DMS153 (cell line): Measurements from ENCODE around the gene MARCHF7.
"Not testable (repeated sequence)": the region's sequence is repeated elsewhere in the genome, so short reads cannot be mapped to it uniquely, and the experiment has no call there.

Source experiments
- DNase-seq: peaks from one replicate; lab custom pipeline; 2025; lab: John Stamatoyannopoulos, UW

MARCHF7 gene

GRCh38 chr2:159712143-159712928, at the start of gene MARCHF7:
Gene MARCHF7, plus strand, starts transcription at chr2:159712506. Its CDS starts 16,517 bp downstream, at chr2:159729023.
- DNase-seq = peak; percentile 97

DNA sequence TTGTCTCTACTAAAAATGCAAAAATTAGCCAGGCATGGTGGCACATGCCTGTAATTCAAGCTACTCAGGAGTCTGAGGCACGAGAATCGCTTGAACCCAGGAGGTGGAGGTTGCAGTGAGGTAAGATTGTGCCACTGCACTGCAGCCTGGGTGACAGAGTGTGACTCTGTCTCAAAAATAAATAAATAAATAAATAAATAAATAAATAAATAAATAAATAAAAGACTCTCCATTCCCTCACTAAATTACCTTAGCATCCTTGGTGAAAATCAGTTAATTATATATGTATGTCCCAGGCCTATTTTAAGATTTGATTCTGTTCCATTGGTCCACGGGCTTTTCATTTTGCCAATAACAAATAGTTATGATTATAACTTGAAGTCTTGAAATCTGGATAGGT, 44.9 kb upstream of the MARCHF7 start:
- DNase-seq = not testable (repeated sequence)

DNA sequence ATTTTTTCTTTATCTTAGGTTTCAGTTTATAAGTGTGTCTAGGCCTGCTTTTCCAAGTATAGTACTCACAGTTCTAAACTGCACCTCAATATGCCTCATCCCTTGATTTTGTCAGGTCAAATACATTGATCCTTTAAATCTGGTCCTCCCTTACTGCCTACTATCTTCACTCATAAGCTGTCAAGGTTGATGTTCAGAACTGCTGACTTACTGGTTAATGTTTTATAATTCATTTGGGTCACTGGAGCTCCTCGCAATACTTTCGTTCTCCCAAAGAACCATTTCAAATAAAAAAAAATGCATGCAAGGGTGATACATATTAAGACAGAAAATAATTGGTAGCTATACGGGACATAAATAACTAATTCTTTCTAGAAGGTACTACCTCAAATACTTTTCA, 41.3 kb upstream of the MARCHF7 start:
- DNase-seq = no peak

DNA sequence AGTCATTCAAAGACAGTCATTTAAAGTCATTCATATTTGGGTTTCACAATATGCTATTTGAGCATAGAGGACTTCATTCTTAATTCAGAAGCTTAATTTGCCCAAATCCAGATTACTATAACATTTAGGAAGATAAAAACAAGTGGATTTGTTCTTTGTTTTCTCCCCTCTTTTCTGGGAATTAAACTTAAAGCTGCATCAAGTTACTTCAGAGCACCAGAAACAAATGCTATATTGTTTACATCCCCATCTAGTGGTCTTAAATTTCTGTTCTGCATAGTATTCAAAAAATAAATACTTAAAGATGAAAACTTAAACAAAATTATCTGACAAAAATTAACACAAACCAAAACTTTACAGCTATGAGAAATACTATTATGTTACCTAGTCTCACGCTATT, 34.7 kb upstream of the MARCHF7 start:
- DNase-seq = no peak

GRCh38 chr2:159680692-159681091, 31.6 kb upstream of the MARCHF7 start:
- DNase-seq = no peak

GRCh38 chr2:159683817-159684216, 28.5 kb upstream of the MARCHF7 start:
- no peak for DNase-seq

DNA sequence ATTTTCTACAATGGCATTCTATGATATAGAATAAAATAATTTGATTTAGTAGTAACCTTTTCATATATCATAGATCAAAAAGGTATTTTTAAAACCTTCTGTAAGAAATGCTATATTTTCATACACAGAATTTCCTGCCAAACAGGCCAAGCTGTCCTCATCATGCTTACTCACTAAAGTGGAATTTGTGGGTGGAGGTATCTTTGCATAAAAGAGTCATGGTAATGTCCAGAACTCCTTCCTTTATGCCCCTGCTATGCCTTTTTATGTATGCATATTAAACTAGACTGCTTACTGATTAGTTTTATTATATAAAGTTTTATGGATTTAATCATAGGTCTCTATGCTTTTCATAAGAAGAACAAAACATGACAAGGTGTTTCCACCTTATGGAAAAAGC, 27.5 kb upstream of the MARCHF7 start:
- DNase-seq = no peak

- DNase-seq = no peak
Observed at GRCh38 chr2:159694500-159695040, 17.7 kb upstream of the MARCHF7 start.

DNA sequence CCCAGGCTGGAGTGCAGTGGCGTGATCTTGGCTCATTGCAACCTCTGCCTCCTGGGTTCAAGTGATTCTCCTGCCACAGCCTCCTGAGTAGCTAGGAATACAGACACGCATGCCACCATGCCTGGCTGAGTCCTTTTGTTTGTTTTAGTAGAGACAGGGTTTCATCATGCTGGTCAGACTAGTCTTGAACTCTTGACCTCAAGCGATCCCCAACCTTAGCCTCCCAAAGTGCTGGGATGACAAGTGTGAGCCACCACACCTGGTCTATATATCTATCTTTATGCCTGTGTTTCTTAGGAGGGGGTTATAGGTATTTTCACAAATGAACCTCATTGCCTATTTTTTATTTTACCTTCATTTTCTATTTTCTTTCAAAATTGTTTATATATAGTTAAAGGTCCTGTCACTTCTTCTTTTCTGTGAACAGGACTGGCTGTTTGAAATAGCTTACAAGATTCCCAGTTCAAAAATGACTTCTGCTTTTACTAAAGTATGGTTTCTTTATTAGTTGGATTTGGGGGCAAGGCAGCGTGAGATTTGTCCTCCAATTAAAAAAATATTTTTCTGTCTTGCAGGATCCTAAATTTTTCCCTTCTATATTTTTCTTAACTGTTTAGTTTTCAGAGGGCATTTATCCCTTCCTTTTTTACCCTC, 16.4 kb upstream of the MARCHF7 start:
- no peak for DNase-seq

DNA sequence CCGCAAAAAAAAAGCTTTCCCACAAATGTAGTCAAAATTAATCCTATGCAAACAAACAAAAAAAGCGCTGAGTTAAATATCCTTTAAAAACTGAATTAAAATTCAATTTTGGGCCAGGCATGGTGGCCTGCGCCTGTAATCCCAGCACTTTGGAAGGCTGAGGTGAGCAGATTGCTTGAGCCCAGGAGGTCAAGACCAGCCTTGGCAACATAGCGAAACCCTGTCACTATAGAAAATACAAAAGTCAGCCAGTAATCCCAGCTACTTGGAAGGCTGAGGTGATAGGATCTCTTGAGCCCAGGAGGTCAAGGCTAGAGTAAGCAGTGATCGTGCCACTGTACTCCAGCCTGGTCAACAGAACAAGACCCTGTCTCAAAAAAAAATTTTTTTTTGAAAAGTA, 8.8 kb upstream of the MARCHF7 start:
- no peak for DNase-seq

GRCh38 chr2:159706385-159706980, 5.8 kb upstream of the MARCHF7 start:
- DNase-seq = no peak

DNA sequence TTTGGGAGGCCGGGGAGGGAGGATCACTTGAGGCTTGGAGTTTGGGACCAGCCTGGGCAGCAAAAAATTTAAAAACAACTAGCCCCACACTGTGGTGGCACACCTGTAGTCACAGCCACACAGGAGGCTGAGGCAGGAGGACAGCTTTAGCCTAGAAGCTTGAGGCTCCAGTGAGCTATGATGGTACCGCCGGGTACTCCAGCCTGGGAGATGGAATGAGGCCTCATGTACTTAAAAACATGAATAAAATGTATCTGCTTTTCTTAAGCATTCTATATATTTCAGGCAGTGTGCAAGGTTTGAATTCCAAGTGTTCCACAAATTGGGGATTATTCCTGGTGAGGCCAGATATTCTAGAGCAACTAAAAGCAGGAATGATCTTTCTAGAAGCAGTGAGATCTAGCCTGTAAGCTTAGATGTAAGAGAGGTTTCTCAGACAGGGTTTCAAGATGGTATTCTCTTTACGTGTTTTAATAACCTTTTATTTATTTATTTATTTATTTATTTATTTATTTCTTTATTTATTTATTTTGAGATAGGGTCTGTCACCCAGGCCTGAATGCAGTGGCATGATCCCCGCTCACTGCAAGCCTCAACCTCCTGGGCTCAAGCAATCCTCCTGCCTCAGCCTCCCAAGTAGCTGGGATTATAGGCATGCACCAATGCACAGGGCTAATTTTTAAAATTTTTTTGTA, 4.1 kb upstream of the MARCHF7 start:
- DNase-seq = no peak

DNA sequence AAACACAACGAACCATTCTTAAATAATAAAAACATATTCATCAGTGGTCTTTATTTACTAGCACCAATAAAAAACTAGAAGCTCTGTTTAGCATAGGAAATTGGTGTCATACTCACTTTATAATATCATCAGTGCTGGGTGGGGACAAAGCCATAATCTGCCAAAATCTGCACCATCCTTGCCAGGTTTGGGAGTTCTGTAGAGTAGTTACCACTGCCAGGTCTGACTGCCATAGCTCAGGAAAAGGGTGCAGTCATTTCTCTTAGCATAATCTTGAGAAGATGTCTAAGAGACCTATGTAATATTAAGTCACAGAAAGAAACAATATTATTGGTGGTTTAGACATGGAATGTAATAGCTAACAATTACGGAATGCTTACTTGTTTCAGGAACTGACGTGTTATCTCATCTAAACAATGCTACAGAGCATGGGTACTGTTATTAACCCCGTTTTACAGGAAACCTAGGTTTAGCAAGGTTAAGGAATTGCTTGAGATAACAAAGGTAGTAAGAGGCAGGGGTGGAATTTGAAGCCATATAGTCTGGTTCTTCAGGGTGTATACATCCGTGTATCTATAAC, 1.6 kb upstream of the MARCHF7 start:
- no peak for DNase-seq

GRCh38 chr2:159711562-159712142, 654 bp upstream of the MARCHF7 start:
- DNase-seq = peak; percentile 78

GRCh38 chr2:159712929-159713420, 669 bp downstream of the MARCHF7 start:
- no peak for DNase-seq

DNA sequence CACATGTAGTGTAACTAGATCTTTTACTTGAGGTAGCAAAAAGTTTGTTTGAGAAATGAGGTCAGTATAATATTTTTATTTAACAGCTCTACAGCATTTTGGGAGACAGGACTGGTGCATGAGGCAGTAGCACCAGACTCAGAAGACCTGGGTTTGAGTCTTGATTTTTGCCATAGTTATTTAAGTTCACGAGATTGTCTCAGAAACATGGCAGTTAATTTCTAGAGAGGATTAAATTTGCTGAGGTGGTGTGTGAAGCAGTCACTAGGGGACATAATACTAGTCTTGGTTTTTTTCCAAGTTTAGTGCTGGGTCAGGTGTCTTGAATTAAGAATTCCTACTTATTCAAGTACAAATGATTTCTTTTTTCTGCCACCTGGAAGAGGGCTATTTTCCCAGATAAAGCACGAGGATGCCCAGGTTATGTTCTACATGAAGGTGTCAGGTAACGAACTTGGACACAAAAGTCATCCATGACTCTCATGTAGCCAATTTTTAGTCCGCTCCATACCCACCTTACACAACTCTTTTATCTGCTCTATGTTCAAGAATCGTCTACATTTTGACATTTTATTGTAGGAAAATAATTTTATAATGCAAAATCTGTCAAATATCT, 1.4 kb downstream of the MARCHF7 start:
- DNase-seq = no peak

GRCh38 chr2:159714247-159714930, 2.1 kb downstream of the MARCHF7 start:
- no peak for DNase-seq

DNA sequence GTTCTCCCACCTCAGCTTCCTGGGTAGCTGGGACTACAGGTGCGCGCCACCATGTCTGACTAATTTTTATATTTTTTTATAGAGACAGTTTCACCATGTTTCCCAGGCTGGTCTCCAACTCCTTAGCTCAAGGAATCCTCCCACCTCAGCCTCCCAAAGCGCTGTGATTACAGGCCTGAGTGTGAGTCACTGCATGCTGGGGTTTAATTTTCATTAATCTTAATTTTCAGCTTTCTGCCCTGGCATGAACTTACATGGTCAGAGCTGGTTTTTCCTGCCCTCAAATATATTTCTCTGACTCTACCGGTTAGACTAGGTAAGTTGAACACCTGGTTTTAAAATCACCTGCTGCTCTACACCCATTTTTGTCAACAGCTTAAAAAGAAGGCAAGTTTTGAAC, 3.1 kb downstream of the MARCHF7 start:
- no peak for DNase-seq

DNA sequence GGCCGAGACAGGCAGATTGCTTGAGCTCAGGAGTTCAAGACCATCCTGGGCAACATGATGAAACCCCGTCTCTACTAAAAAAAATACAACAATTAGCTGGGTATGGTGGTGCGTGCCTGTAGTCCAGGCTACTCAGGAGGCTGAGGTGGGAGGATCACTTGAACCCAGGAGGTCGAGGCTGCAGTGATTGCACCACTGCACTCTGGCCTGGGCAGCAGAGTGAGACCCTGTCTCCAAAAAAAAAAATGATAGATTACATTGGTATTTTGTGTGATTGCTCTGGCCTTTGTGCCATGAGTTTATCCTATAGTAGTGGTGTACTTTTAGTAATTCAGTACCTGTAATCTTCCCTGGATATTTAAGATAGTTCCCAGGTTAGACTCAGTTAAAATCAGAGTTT, 4.1 kb downstream of the MARCHF7 start:
- DNase-seq = not testable (repeated sequence)

DNA sequence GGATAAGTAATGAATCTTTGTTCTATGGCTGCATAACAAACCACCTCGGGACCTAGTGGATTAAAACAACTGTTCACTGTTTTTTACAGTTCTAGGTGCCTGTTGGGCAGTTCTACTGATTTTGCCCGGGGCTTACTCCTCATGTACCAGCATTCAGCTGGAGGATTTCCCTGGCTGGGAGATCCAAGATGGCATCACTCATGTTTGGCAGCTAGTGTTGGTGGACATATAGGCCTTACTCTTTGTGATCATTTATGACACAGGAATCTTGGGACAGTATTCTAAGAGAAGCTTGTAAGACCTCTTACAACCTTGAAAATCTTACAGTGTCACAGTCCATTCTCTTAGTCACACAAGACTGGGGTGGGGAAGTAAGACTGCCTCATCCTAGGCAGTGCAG, 4.6 kb downstream of the MARCHF7 start:
- no peak for DNase-seq
